ENCODE data around the gene GABRB1. TPM values are rescaled to one million over a fixed set of nuclear protein-coding genes. Genes with fewer than 3 reads are reported as not detected.
A peak's percentile ranks its signal among the peaks of the same experiment; 100 is the strongest.
"Not testable (repeated sequence)": the region's sequence is repeated elsewhere in the genome, so short reads cannot be mapped to it uniquely, and the experiment has no call there.

GABRB1 gene
- total and polyA plus RNA-seq, 2 experiments from 2014 or later: not detected

GRCh38 chr4:47274901-47275300, 243.5 kb downstream of the GABRB1 start:
- Histone ChIP-seq H3K4me3 (no peak overlapping the region), H3K79me2 (ENCODE audit: insufficient read depth) (no peaks in the 10 kb centered on the region), H2AFZ (no peak overlapping the region), H3K36me3 (ENCODE audit: low read depth) (no peaks in the 10 kb centered on the region), H3K9ac (no peak overlapping the region), H3K4me1 (ENCODE audit: insufficient read depth) (no peaks in the 10 kb centered on the region), H3K27ac (no peak overlapping the region), H3K4me2 (ENCODE audit: unreplicated experiment) (no peak overlapping the region), H3K27me3 (replicated peaks; ENCODE audit: insufficient read depth) (peaks cover 4% of the 10 kb centered on the region; the same call in 1 of the 2 replicates), H3K9me2 (ENCODE audit: insufficient read depth) (no peaks in the 10 kb centered on the region), H4K20me1 (ENCODE audit: insufficient read depth) (no peaks in the 10 kb centered on the region), H3F3A (ENCODE audit: insufficient read depth) (no peaks in the 10 kb centered on the region), H3K9me3 (ENCODE audit: low read depth) (no peaks in the 10 kb centered on the region)
- WGBS, 2 experiments (ENCODE audit: low coverage in 1 of 2, low lambda C conversion rate in 2 of 2, missing lambda C conversion rate in 2 of 2): 7 to 13% methylated on average over 2 of the region's 2 CpGs
- no peak for DNase-seq
- TF ChIP-seq EZH2 (IDR thresholded peaks at IDR 0.05; ENCODE audit: insufficient read depth, poor library complexity, severe bottlenecking): no peak
- TF ChIP-seq EZH2phosphoT487 (IDR thresholded peaks at IDR 0.05; ENCODE audit: insufficient read depth, low read depth): no peak
- in situ Hi-C loops (cut with MboI): no loop called here

GRCh38 chr4:47275595-47275994, 244.2 kb downstream of the GABRB1 start:
- no peak for DNase-seq
- H3K9me3 ChIP-seq (ENCODE audit: low read depth): no peaks in the 10 kb centered on the region
- H3K9me2 ChIP-seq (ENCODE audit: insufficient read depth): no peaks in the 10 kb centered on the region
- no peaks in the 10 kb centered on the region for H3K36me3 ChIP-seq (ENCODE audit: low read depth)
- no peak overlapping the region for H2AFZ ChIP-seq
- no peak for TF ChIP-seq EZH2phosphoT487 (IDR thresholded peaks at IDR 0.05; ENCODE audit: insufficient read depth, low read depth)
- TF ChIP-seq EZH2 (IDR thresholded peaks at IDR 0.05; ENCODE audit: insufficient read depth, poor library complexity, severe bottlenecking): no peak
- H3K9ac ChIP-seq: no peak overlapping the region
- WGBS, 2 experiments (ENCODE audit: low coverage in 1 of 2, low lambda C conversion rate in 2 of 2, missing lambda C conversion rate in 2 of 2): 28 to 34% methylated on average over 2 of the region's 2 CpGs
- H3K27me3 ChIP-seq (replicated peaks; ENCODE audit: insufficient read depth): peaks cover 4% of the 10 kb centered on the region; the same call in 1 of the 2 replicates
- in situ Hi-C loops (cut with MboI): no loop called here
- no peaks in the 10 kb centered on the region for H4K20me1 ChIP-seq (ENCODE audit: insufficient read depth)
- H3K79me2 ChIP-seq (ENCODE audit: insufficient read depth): no peaks in the 10 kb centered on the region
- no peak overlapping the region for H3K4me3 ChIP-seq
- H3K4me2 ChIP-seq (ENCODE audit: unreplicated experiment): no peak overlapping the region
- no peak overlapping the region for H3K27ac ChIP-seq
- H3K4me1 ChIP-seq (ENCODE audit: insufficient read depth): no peaks in the 10 kb centered on the region
- H3F3A ChIP-seq (ENCODE audit: insufficient read depth): no peaks in the 10 kb centered on the region

GRCh38 chr4:47278631-47279030, 247.3 kb downstream of the GABRB1 start:
- H3F3A ChIP-seq (ENCODE audit: insufficient read depth): no peaks in the 10 kb centered on the region
- H3K27me3 ChIP-seq (replicated peaks; ENCODE audit: insufficient read depth): no peaks in the 10 kb centered on the region
- H3K4me2 ChIP-seq (ENCODE audit: unreplicated experiment): no peak overlapping the region
- H3K9me2 ChIP-seq (ENCODE audit: insufficient read depth): no peaks in the 10 kb centered on the region
- no peak overlapping the region for H2AFZ ChIP-seq
- DNase-seq: no peak
- no peaks in the 10 kb centered on the region for H3K79me2 ChIP-seq (ENCODE audit: insufficient read depth)
- H3K27ac ChIP-seq: no peak overlapping the region
- H3K4me3 ChIP-seq: no peak overlapping the region
- WGBS, 2 experiments (ENCODE audit: low coverage in 1 of 2, low lambda C conversion rate in 2 of 2, missing lambda C conversion rate in 2 of 2): 0 to 3% methylated on average over 2 of the region's 2 CpGs
- no peaks in the 10 kb centered on the region for H4K20me1 ChIP-seq (ENCODE audit: insufficient read depth)
- H3K9ac ChIP-seq: no peak overlapping the region
- TF ChIP-seq EZH2phosphoT487 (IDR thresholded peaks at IDR 0.05; ENCODE audit: insufficient read depth, low read depth) (no peak), EZH2 (IDR thresholded peaks at IDR 0.05; ENCODE audit: insufficient read depth, poor library complexity, severe bottlenecking) (no peak)
- in situ Hi-C loops (cut with MboI): no loop called here
- no peaks in the 10 kb centered on the region for H3K9me3 ChIP-seq (ENCODE audit: low read depth)
- no peaks in the 10 kb centered on the region for H3K36me3 ChIP-seq (ENCODE audit: low read depth)
- H3K4me1 ChIP-seq (ENCODE audit: insufficient read depth): no peaks in the 10 kb centered on the region

- DNase-seq: peak; percentile 3
- H3K4me3 ChIP-seq: no peak overlapping the region
- no peak overlapping the region for H3K4me2 ChIP-seq (ENCODE audit: unreplicated experiment)
- in situ Hi-C loops (cut with MboI): no loop called here
- WGBS, 2 experiments (ENCODE audit: low coverage in 1 of 2, low lambda C conversion rate in 2 of 2, missing lambda C conversion rate in 2 of 2): 29 to 38% methylated on average over 2 of the region's 2 CpGs
- H3K9me3 ChIP-seq (ENCODE audit: low read depth): no peaks in the 10 kb centered on the region
- H3K9me2 ChIP-seq (ENCODE audit: insufficient read depth): no peaks in the 10 kb centered on the region
- H3F3A ChIP-seq (ENCODE audit: insufficient read depth): no peaks in the 10 kb centered on the region
- no peak overlapping the region for H3K27ac ChIP-seq
- no peaks in the 10 kb centered on the region for H3K27me3 ChIP-seq (replicated peaks; ENCODE audit: insufficient read depth)
- no peaks in the 10 kb centered on the region for H3K4me1 ChIP-seq (ENCODE audit: insufficient read depth)
- no peaks in the 10 kb centered on the region for H4K20me1 ChIP-seq (ENCODE audit: insufficient read depth)
- H3K9ac ChIP-seq: no peak overlapping the region
- no peak overlapping the region for H2AFZ ChIP-seq
- H3K79me2 ChIP-seq (ENCODE audit: insufficient read depth): no peaks in the 10 kb centered on the region
- TF ChIP-seq EZH2phosphoT487 (IDR thresholded peaks at IDR 0.05; ENCODE audit: insufficient read depth, low read depth) (no peak), EZH2 (IDR thresholded peaks at IDR 0.05; ENCODE audit: insufficient read depth, poor library complexity, severe bottlenecking) (no peak)
- H3K36me3 ChIP-seq (ENCODE audit: low read depth): no peaks in the 10 kb centered on the region
Measured at GRCh38 chr4:47287735-47288134, 256.4 kb downstream of the GABRB1 start.

- H3K36me3 ChIP-seq (ENCODE audit: low read depth): no peaks in the 10 kb centered on the region
- no peak overlapping the region for H3K4me2 ChIP-seq (ENCODE audit: unreplicated experiment)
- no peak overlapping the region for H3K4me3 ChIP-seq
- H3F3A ChIP-seq (ENCODE audit: insufficient read depth): no peaks in the 10 kb centered on the region
- no peak overlapping the region for H3K27ac ChIP-seq
- H3K9me3 ChIP-seq (ENCODE audit: low read depth): no peaks in the 10 kb centered on the region
- H3K9ac ChIP-seq: no peak overlapping the region
- no peaks in the 10 kb centered on the region for H3K79me2 ChIP-seq (ENCODE audit: insufficient read depth)
- no peaks in the 10 kb centered on the region for H3K27me3 ChIP-seq (replicated peaks; ENCODE audit: insufficient read depth)
- no peaks in the 10 kb centered on the region for H3K9me2 ChIP-seq (ENCODE audit: insufficient read depth)
- no peak overlapping the region for H2AFZ ChIP-seq
- TF ChIP-seq EZH2phosphoT487 (IDR thresholded peaks at IDR 0.05; ENCODE audit: insufficient read depth, low read depth): no peak
- no peak for TF ChIP-seq EZH2 (IDR thresholded peaks at IDR 0.05; ENCODE audit: insufficient read depth, poor library complexity, severe bottlenecking)
- no peak for DNase-seq
- no peaks in the 10 kb centered on the region for H3K4me1 ChIP-seq (ENCODE audit: insufficient read depth)
- in situ Hi-C loops (cut with MboI): no loop called here
- no peaks in the 10 kb centered on the region for H4K20me1 ChIP-seq (ENCODE audit: insufficient read depth)
Measured at GRCh38 chr4:47289805-47290204, 258.4 kb downstream of the GABRB1 start.

GRCh38 chr4:47290873-47291272, 259.5 kb downstream of the GABRB1 start:
- 42 to 44% methylated on average over 4 of the region's 4 CpGs for WGBS, 2 experiments (ENCODE audit: low coverage in 1 of 2, low lambda C conversion rate in 2 of 2, missing lambda C conversion rate in 2 of 2)
- H3K27ac ChIP-seq; H3K9me2 ChIP-seq (ENCODE audit: insufficient read depth); DNase-seq; H4K20me1 ChIP-seq (ENCODE audit: insufficient read depth); H3K79me2 ChIP-seq (ENCODE audit: insufficient read depth); H3K9ac ChIP-seq; H3K4me2 ChIP-seq (ENCODE audit: unreplicated experiment); H3K36me3 ChIP-seq (ENCODE audit: low read depth); H2AFZ ChIP-seq; in situ Hi-C loops (cut with MboI); H3K4me1 ChIP-seq (ENCODE audit: insufficient read depth); H3K27me3 ChIP-seq (replicated peaks; ENCODE audit: insufficient read depth); H3K4me3 ChIP-seq; H3K9me3 ChIP-seq (ENCODE audit: low read depth); H3F3A ChIP-seq (ENCODE audit: insufficient read depth): not testable (repeated sequence)
